ENCODE data around the gene KDM1B.

Gene KDM1B

GRCh38 chr6:18183766-18184165 lies 28.5 kb downstream of the KDM1B start:
- no peak overlapping the region for H3K4me3 ChIP-seq (ENCODE audit: low read depth, low read length)
- DNase-seq (ENCODE audit: low read depth) = peak; percentile 26
- no peak for TF ChIP-seq CTCF (IDR thresholded peaks at IDR 0.05; ENCODE audit: low read depth, low read length, missing control alignments)
- in situ Hi-C loops (cut with HindIII; ENCODE audit: low sequenced_read_pairs) = no loop called here

- DNase-seq (ENCODE audit: low read depth) = no peak
- in situ Hi-C loops (cut with HindIII; ENCODE audit: low sequenced_read_pairs) = no loop called here
- no peak for TF ChIP-seq CTCF (IDR thresholded peaks at IDR 0.05; ENCODE audit: low read depth, low read length, missing control alignments)
Measured at GRCh38 chr6:18185624-18186023, 30.4 kb downstream of the KDM1B start.

GRCh38 chr6:18186033-18186432 lies 30.8 kb downstream of the KDM1B start:
- DNase-seq (ENCODE audit: low read depth) = no peak
- in situ Hi-C loops (cut with HindIII; ENCODE audit: low sequenced_read_pairs) = no loop called here
- no peak overlapping the region for H3K4me3 ChIP-seq (ENCODE audit: low read depth, low read length)
- TF ChIP-seq CTCF (IDR thresholded peaks at IDR 0.05; ENCODE audit: low read depth, low read length, missing control alignments) = no peak

More at GRCh38 chr6:18185624-18186023, 30.4 kb downstream of the KDM1B start:
- no peak overlapping the region for H3K4me3 ChIP-seq (ENCODE audit: low read depth, low read length)

GRCh38 chr6:18186540-18187250 lies 31.5 kb downstream of the KDM1B start:
- TF ChIP-seq CTCF (IDR thresholded peaks at IDR 0.05; ENCODE audit: low read depth, low read length, missing control alignments) = no peak
- in situ Hi-C loops (cut with HindIII; ENCODE audit: low sequenced_read_pairs) = no loop called here
- DNase-seq (ENCODE audit: low read depth) = no peak
- H3K4me3 ChIP-seq (ENCODE audit: low read depth, low read length) = no peak overlapping the region

- in situ Hi-C loops (cut with HindIII; ENCODE audit: low sequenced_read_pairs) = no loop called here
- no peak overlapping the region for H3K4me3 ChIP-seq (ENCODE audit: low read depth, low read length)
- TF ChIP-seq CTCF (IDR thresholded peaks at IDR 0.05; ENCODE audit: low read depth, low read length, missing control alignments) = no peak
- no peak for DNase-seq (ENCODE audit: low read depth)
Measured at GRCh38 chr6:18187701-18188100, 32.5 kb downstream of the KDM1B start.

- in situ Hi-C loops (cut with HindIII; ENCODE audit: low sequenced_read_pairs) = no loop called here
- no peak overlapping the region for H3K4me3 ChIP-seq (ENCODE audit: low read depth, low read length)
- no peak for DNase-seq (ENCODE audit: low read depth)
- no peak for TF ChIP-seq CTCF (IDR thresholded peaks at IDR 0.05; ENCODE audit: low read depth, low read length, missing control alignments)
Measured at GRCh38 chr6:18189196-18189595, 34.0 kb downstream of the KDM1B start.
